Measurements from ENCODE around the gene MED12L. TPM values are rescaled to one million over a fixed set of nuclear protein-coding genes. Genes with fewer than 3 reads are reported as not detected.

MED12L gene
- total and polyA plus RNA-seq, 2 donors from 2014 or later, result 0.13 to 0.82 TPM

DNA sequence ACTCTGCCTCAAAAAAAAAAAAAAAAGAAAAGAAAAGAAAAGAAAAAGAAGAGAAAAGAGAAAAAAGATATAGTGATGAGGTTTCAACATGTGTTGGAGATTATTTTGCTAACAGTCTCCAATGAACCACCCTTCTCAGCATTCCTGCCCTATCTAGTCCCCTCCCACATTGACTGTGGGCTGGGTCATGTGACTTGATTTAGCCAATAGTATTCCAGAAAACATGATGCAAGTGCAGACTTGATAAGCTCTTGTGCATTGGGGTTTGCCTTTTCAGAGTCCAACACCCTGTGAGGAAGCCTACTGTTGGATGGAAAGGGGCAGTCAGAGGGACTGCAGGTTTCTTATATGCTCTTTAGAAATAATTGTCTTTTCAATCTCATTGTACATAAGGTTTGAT lies 37.8 kb upstream of the MED12L start:
- Histone ChIP-seq H3K4me1 (ENCODE audit: control insufficient read depth in 2 of 3, insufficient read depth in 2 of 3, low read depth in 1 of 3, low read length in 3 of 3) (no peaks in the 10 kb centered on the region), H3K4me3 (ENCODE audit: low read length in 3 of 3) (no peak overlapping the region), H3K36me3 (ENCODE audit: control insufficient read depth in 2 of 3, insufficient read depth in 3 of 3, low read length in 3 of 3) (no peaks in the 10 kb centered on the region), H3K9ac (ENCODE audit: low read length in 3 of 3) (no peak overlapping the region), H3K9me3 (ENCODE audit: control insufficient read depth in 2 of 3, insufficient read depth in 1 of 3, low read length in 3 of 3) (no peaks in the 10 kb centered on the region), H3K27ac (ENCODE audit: low read depth in 2 of 2, low read length in 2 of 2) (no peak overlapping the region), H3K27me3 (ENCODE audit: control insufficient read depth, insufficient read depth, low read length) (no peaks in the 10 kb centered on the region)
- no peak for DNase-seq
- intact Hi-C loops (cut with DNase I), result no loop called here
- no peak for FAIRE-seq
- TF ChIP-seq, protein P1, sequence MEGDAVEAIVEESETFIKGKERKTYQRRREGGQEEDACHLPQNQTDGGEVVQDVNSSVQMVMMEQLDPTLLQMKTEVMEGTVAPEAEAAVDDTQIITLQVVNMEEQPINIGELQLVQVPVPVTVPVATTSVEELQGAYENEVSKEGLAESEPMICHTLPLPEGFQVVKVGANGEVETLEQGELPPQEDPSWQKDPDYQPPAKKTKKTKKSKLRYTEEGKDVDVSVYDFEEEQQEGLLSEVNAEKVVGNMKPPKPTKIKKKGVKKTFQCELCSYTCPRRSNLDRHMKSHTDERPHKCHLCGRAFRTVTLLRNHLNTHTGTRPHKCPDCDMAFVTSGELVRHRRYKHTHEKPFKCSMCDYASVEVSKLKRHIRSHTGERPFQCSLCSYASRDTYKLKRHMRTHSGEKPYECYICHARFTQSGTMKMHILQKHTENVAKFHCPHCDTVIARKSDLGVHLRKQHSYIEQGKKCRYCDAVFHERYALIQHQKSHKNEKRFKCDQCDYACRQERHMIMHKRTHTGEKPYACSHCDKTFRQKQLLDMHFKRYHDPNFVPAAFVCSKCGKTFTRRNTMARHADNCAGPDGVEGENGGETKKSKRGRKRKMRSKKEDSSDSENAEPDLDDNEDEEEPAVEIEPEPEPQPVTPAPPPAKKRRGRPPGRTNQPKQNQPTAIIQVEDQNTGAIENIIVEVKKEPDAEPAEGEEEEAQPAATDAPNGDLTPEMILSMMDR (IDR thresholded peaks at IDR 0.05; ENCODE audit: borderline replicate concordance, extremely low read depth, insufficient read depth), result no peak

DNA sequence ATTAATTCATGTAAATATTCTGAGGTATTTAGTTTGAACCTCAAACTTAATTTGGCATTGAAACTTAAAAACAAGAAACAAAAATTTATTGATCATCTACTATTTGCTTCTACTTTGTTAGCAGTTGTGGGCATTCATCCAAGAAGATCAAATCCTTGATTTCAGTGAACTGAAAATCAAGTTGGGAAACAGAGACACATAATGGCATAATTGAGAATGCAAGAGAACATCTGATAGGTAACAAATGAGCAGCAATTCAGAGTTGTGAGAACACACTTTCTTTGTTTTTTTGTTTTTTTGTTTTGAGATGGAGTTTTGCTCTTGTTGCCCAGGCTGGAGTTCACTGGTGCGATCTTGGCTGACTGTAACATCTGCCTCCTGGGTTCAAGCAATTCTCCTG lies 33.9 kb upstream of the MED12L start:
- no peak for FAIRE-seq
- H3K4me1 ChIP-seq (ENCODE audit: control insufficient read depth in 2 of 3, insufficient read depth in 2 of 3, low read depth in 1 of 3, low read length in 3 of 3), result no peaks in the 10 kb centered on the region
- H3K4me3 ChIP-seq (ENCODE audit: low read length in 3 of 3), result no peak overlapping the region

DNA sequence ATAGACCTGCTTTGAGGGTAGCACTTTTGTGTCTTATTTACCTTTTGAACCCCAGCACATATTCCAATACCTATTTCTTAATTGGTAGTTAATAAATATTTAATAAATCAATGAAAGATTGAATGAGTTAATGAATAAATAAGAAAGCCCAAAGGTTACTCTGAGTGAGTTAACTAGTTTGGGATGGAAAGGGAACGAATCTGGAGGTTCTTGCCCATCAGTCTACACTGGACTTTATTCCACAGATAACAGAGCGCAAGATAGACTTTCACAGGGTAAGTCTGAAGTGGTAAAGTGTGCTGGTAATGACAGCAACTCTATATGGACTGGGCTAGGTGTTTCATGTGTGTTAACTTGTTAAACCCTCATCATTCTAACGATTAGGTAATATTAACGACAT lies 33.1 kb upstream of the MED12L start:
- Histone ChIP-seq H3K4me1 (ENCODE audit: control insufficient read depth in 2 of 3, insufficient read depth in 2 of 3, low read depth in 1 of 3, low read length in 3 of 3) (no peaks in the 10 kb centered on the region), H3K9me3 (ENCODE audit: control insufficient read depth in 2 of 3, insufficient read depth in 1 of 3, low read length in 3 of 3) (no peaks in the 10 kb centered on the region), H3K27ac (ENCODE audit: low read depth in 2 of 2, low read length in 2 of 2) (no peak overlapping the region), H3K9ac (ENCODE audit: low read length in 3 of 3) (no peak overlapping the region), H3K36me3 (ENCODE audit: control insufficient read depth in 2 of 3, insufficient read depth in 3 of 3, low read length in 3 of 3) (no peaks in the 10 kb centered on the region), H3K4me3 (ENCODE audit: low read length in 3 of 3) (no peak overlapping the region), H3K27me3 (ENCODE audit: control insufficient read depth, insufficient read depth, low read length) (no peaks in the 10 kb centered on the region)
- FAIRE-seq, result no peak
- intact Hi-C loops (cut with DNase I), result no loop called here
- TF ChIP-seq, protein P1 (IDR thresholded peaks at IDR 0.05; ENCODE audit: borderline replicate concordance, extremely low read depth, insufficient read depth), result no peak
- DNase-seq, result no peak

More for the DNA sequence above, 33.9 kb upstream of the MED12L start:
- no peak for DNase-seq
- no peak overlapping the region for H3K9ac ChIP-seq (ENCODE audit: low read length in 3 of 3)
- TF ChIP-seq, protein P1 (IDR thresholded peaks at IDR 0.05; ENCODE audit: borderline replicate concordance, extremely low read depth, insufficient read depth), result no peak
- no peaks in the 10 kb centered on the region for H3K36me3 ChIP-seq (ENCODE audit: control insufficient read depth in 2 of 3, insufficient read depth in 3 of 3, low read length in 3 of 3)
- no peak overlapping the region for H3K27ac ChIP-seq (ENCODE audit: low read depth in 2 of 2, low read length in 2 of 2)
- H3K9me3 ChIP-seq (ENCODE audit: control insufficient read depth in 2 of 3, insufficient read depth in 1 of 3, low read length in 3 of 3), result no peaks in the 10 kb centered on the region
- H3K27me3 ChIP-seq (ENCODE audit: control insufficient read depth, insufficient read depth, low read length), result no peaks in the 10 kb centered on the region
- intact Hi-C loops (cut with DNase I), result no loop called here

DNA sequence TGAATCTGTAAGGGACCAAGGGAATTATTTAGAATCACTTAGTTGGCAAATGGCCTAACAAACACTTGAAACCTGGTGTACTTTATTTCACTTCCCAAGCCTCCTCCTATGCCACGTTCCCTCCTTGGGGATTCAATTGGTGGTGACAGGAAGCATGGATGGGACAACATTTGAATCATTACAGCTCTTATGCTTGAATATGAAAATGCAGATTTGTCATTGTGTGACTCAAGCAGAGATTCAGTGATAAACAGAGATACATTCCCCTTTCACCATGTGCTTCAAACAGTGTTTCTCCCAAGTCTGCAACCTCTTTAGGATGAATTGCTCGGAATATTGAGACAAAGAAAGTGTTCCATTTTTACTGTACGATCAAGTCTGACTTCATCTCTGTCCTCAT lies 32.7 kb upstream of the MED12L start:
- Histone ChIP-seq H3K9me3 (ENCODE audit: control insufficient read depth in 2 of 3, insufficient read depth in 1 of 3, low read length in 3 of 3) (no peaks in the 10 kb centered on the region), H3K9ac (ENCODE audit: low read length in 3 of 3) (no peak overlapping the region), H3K27ac (ENCODE audit: low read depth in 2 of 2, low read length in 2 of 2) (no peak overlapping the region), H3K4me3 (ENCODE audit: low read length in 3 of 3) (no peak overlapping the region), H3K4me1 (ENCODE audit: control insufficient read depth in 2 of 3, insufficient read depth in 2 of 3, low read depth in 1 of 3, low read length in 3 of 3) (no peaks in the 10 kb centered on the region), H3K36me3 (ENCODE audit: control insufficient read depth in 2 of 3, insufficient read depth in 3 of 3, low read length in 3 of 3) (no peaks in the 10 kb centered on the region), H3K27me3 (ENCODE audit: control insufficient read depth, insufficient read depth, low read length) (no peaks in the 10 kb centered on the region)
- DNase-seq (no peak), FAIRE-seq (no peak)
- intact Hi-C loops (cut with DNase I), result no loop called here
- TF ChIP-seq, protein P1 (IDR thresholded peaks at IDR 0.05; ENCODE audit: borderline replicate concordance, extremely low read depth, insufficient read depth), result no peak

Measured in kidney (tissue), 14 donors.